ENCODE data around the gene ZNF768.
"Not testable (repeated sequence)": the region's sequence is repeated elsewhere in the genome, so short reads cannot be mapped to it uniquely, and the experiment has no call there.

Gene ZNF768

GRCh38 chr16:30533146-30533522 lies 6.8 kb upstream of the ZNF768 start:
- no peak for DNase-seq (ENCODE audit: low read depth)

DNA sequence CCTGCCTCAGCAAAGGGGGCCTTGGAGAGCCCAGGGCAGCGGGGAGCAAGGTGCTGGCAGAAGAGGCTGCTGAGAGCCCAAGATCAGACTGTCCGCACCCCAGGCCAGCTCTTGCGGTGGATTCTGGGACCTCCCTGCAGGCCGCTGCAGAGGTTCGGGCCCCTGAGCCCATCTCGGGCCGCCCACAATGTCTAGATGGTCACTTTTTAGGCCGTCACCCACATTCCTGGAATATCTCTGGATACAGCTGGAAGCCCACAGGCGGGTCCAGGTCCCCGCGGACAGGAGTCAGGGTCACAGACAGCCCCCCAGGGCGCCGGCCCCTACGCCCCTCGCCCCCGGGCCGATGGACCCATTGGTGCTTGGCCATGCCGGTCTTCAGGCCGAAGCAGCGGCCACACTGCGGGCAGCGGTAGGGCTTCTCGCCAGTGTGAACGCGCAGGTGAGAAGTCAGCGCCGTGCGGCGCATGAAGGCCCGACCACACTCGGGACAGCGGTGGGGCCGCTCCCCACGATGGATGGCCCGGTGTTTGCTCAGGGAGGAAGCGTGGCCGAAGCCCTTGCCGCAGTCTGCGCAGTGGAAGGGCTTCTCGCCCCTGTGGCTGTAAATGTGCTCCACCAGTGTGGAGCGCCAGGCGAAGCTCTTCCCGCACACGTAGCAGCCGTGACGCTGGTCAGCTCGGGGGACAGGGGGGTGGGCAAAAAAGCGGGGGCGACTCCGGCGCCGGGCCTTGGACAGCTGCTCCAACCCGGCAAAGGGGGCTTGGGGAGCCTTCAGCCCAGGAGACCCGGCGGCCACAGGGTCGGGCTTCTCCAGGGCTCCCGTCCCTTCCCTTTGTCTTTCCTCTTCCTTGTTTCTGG lies 6.1 kb upstream of the ZNF768 start:
- DNase-seq (ENCODE audit: low read depth): no peak

GRCh38 chr16:30530163-30531037 lies 4.0 kb upstream of the ZNF768 start:
- no peak for DNase-seq (ENCODE audit: low read depth)

DNA sequence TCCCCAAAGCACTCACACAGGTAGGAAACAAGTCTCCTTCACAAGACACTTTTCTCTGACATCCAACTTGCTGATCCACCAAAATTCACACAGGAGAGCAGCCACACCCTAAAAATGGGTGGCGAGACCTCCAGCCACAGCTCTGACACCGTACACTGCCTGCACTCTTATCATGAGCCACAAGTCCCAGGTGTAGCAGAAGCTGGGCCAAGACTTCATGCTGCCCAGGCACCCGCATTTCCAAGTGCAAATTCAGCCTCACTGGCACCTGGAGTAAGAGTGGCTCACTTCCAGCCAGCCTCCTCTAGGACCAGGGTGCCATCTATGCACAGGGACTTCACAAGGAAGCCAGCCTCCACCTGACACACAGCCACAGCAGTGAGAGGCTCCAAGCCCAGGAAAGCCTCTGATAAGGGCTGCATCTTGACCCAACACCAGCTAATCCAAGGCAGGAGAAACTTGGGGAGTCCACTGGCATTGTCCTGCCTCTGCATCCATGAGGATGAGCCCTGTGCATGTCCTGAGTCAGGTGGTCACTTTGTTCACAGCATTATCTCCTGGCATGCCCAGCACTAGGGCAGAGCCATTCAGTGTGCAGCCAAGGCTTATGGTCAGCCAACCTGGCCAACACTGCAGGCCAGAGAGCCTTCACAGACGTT lies 2.6 kb upstream of the ZNF768 start:
- DNase-seq (ENCODE audit: low read depth): no peak

- no peak for DNase-seq (ENCODE audit: low read depth)
Observed at GRCh38 chr16:30527635-30528178, 1.3 kb upstream of the ZNF768 start.

GRCh38 chr16:30526823-30527634 lies 663 bp upstream of the ZNF768 start:
- DNase-seq (ENCODE audit: low read depth): peak; percentile 78

- DNase-seq (ENCODE audit: low read depth): no peak
Observed at GRCh38 chr16:30525844-30526136, 576 bp downstream of the ZNF768 start.

DNA sequence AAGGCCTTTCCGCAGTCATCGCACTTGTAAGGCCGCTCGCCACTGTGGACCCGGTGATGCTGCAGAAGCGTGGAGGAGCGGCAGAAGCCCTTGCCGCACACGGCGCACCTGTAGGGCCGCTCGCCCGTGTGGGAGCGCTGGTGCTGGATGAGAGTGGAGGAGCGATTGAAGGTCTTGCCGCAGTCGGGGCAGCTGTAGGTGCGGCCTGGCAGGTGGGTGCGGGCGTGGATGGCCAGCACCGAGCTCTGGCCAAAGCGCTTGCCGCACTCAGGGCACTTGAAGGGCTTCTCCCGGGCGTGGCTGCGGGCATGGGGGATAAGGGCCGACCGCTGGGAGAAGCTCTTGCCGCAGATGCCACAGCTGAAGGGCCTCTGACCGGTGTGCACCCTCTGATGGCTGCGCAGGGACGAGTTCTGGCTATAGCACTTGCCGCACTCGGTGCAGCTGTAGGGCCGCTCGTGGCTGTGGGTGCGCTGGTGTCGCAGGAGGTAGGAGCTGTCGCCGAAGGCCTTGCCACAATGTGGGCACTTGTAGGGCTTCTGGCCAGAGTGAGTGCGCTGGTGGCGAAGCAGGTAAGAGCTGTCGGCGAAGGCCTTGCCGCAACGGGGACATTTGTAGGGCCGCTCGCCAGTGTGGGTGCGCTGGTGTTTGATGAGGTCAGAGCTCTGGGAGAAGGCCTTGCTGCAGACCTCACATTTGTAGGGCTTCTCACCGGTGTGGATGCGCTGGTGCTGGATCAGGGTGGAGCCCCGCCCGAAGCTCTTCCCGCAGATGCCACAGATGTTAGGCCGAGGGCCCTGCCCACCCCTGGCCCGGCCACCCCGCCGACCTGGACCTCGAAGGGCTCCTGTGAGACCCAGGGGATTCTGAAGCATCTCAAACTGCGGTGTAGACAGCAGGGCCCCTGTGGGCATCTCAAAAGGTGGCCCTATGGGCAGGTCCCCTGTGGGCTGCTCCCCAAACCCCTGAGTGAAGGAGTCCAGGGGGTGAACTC lies 1.5 kb downstream of the ZNF768 start:
- DNase-seq (ENCODE audit: low read depth): no peak

- no peak for DNase-seq (ENCODE audit: low read depth)
Observed at GRCh38 chr16:30523768-30524574, 2.4 kb downstream of the ZNF768 start.

GRCh38 chr16:30522702-30523463 lies 3.5 kb downstream of the ZNF768 start:
- not testable (repeated sequence) for DNase-seq (ENCODE audit: low read depth)

DNA sequence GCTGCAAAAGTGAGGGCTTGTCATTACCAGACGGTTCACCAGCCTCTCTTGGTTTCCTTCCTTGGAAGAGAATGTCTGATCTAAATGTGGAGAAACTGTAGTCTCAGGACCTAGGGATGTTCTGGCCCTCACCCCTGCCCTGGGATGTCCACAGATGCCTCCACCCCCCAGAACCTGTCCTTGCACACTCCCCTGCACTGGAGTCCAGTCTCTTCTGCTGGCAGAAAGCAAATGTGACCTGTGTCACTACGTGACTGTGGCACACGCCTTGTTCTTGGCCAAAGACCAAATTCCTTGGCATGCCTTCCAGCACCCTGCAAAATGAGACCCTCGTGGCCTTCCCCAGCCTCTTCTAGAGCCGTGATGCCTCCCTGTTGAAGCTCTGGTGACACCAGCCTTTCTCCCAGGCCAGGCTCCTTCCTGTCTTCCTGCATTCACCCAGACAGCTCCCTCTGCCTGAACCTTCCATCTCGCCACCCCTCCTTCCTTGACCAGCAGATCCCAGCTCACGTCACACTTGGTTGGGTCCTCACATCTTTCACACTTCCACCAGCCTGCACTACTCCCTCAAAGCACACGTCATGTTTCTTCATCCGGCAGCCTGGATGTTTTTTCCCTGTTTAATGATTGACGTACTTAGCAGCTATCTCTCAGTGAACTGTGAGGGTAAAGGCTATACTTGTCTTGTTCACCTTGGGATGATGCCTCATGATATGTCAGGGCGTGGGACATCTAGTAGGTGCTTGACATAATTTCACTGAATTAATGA lies 4.3 kb downstream of the ZNF768 start:
- DNase-seq (ENCODE audit: low read depth): no peak

- DNase-seq (ENCODE audit: low read depth): no peak
Observed at GRCh38 chr16:30521476-30521872, 4.9 kb downstream of the ZNF768 start.

DNA sequence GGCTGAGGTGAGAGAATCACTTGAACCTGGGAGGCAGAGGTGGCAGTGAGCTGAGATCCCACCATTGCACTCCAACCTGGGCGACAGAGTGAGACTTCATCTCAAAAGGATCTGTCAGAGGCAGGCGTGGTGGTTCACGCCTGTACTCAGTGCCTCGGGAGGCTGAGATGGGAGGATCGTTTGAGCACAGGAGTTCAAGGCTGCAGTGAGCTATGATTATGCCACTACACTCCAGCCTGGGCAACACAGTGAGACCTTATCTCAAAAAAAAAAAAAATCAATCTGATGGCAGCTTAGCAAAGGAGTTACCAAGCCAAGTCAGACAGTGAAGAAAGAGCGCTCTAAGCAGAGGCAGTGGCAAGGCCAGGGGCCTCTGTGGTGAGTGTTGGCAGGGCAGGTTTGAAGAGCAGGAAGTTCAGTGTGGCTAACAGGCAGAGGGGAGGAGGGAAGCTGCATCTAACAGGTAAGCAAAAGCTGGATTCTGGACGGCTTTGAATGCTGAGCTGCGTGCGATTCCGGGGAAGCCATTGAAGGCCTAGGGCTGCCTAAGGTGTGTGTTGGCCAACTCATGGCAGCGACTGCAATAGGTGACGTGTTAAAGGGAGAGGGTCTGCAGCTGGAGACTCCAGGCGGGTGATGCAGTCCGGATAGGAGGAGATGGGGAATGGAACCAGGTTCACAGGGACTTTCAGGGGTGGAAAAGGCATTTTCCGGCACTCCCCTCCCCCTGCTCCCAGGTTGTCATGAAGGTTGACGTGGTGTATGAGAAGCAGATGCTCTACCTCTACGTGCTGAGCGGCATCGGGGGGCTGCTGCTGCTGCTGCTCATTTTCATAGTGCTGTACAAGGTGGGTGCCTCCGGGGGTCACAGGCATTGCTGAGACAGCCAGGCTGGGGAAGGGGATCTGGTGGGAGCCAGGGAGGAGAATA lies 7.0 kb downstream of the ZNF768 start:
- DNase-seq (ENCODE audit: low read depth): no peak

- no peak for DNase-seq (ENCODE audit: low read depth)
Observed at GRCh38 chr16:30518552-30518951, 7.8 kb downstream of the ZNF768 start.

DNA sequence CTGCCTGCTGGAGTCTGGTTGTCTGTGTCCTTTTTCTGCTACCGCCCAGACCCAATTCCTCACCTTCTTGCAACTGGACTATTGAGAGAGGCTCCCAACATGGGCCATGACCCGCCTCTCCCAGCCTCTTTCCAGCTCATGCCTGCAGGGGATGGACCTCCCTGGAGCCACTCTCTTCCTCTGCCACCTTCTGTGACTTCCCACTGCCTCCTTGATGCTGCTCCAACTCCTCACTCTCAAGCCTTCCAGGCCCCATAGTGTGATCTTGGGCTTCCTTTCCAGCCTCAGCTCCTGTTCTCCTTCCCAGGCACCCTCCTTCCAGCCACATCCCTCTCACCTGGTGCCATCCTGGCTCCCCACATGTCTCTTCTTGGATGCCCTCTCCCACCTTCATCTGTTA lies 11.1 kb downstream of the ZNF768 start:
- no peak for DNase-seq (ENCODE audit: low read depth)

DNA sequence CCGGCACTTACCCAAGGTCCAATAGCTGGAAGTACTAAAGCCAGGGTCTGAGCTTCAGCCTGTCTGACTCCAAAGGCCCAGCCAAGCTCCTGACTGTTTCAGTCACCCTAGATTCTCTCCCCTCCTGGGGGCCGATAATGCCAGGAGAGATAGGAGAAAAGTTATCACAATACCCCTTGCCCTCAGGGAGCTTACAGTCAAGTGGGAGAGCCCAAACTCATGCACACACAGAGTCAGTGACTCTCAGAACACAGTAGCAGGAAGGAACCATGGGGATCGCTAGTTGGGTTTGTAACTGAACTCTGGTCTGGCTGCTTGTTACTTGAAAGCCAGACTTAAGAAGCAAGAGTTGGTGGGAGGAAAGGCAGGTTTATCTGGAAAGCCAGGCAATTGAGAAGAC lies 14.9 kb downstream of the ZNF768 start:
- DNase-seq (ENCODE audit: low read depth): no peak

DNA sequence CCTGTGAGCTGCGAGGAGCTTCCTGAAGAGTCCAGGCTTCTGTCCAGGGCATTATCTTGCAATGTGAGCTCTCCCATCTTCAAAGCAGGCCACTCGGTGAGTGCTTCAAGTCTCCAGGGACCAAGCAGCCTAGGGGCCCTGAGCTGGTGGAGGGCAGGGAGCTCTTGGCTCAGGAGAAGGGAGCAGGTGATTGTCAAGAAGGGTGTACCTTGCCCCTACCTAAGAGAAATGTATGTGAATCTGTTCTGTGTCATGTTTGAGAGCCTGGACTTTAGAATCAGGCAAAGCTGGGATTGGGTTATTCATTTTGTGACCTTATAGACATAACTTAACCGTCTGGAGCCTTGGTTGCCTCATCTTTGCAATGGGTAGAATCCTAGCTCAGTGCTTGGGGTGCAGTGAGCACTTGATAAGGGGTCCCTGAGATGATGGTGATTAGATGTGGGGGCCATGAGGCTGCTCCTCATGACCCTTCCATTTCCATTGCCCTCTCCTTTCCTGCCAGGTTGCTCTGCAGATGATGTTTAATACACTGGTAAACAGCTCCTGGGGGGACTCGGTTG lies 15.9 kb downstream of the ZNF768 start:
- no peak for DNase-seq (ENCODE audit: low read depth)
